DOHH2 (cell line): Measurements from ENCODE around the gene ARNT2.

Experiments used
- CTCF ChIP-seq: fragments of 200-600 bp; sonication (generic); IDR thresholded peaks from one replicate; pipeline ENCODE4 v1.5.1; 2014; ENCODE audit warnings: antibody characterized with exemption, mild to moderate bottlenecking, low read depth, low read length; ENCODE audit not compliant: poor library complexity, severe bottlenecking
- EZH2phosphoT487 ChIP-seq: fragments of 200-600 bp; sonication (generic); IDR thresholded peaks from 2 replicates; pipeline ENCODE4 v1.6.1; 2017; ENCODE audit warnings: borderline replicate concordance, mild to moderate bottlenecking, antibody characterized with exemption, low read length, moderate library complexity, mixed read lengths

DNA sequence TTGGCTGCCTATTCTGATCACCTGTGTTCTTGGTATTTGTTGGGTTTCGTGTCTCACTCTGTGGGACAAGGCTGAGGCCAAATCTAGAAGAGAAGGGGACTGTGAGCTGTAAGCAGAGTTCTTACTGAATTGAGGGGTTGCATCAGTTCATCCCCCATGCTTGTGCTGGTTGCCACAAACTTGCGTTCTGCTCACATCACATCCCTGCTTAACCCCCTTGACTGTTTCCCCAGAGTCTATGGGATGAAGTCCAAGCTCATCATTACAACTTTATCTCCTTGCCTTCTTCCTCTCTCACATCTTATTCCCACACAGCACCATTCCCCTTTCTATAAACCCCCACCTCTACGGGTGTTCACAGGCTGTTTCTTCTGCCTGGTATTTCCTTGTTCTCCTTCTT, 147.2 kb downstream of the ARNT2 start:
- TF ChIP-seq CTCF (no peak), EZH2phosphoT487 (no peak)
